PC-9 (cell line): ENCODE measurements around the gene XPC. TPM values are rescaled to one million over a fixed set of nuclear protein-coding genes. Genes with fewer than 3 reads are reported as not detected.

Experiments
- BruUV-seq: library from RNA; stranded (reverse); fragments of 400-500 nt; replicated peaks from 2 replicates; lab custom pipeline; 2021; lab: Mats Ljungman, UMichigan
- CTCF ChIA-PET: fragments of 300-600 bp; sonication (Branson Sonifier 250); formaldehyde crosslinking; loops from one replicate; lab custom pipeline; 2022; ENCODE audit warnings: antibody characterized with exemption; lab: Charles Lee
- POLR2A ChIA-PET: fragments of 300-600 bp; sonication (Branson Sonifier 250); formaldehyde crosslinking; loops from one replicate; lab custom pipeline; 2022; ENCODE audit warnings: antibody characterized with exemption; ENCODE audit not compliant: unreplicated experiment; lab: Charles Lee
- DNase-seq, 2 experiments: peaks; one replicate each; pipeline versions ENCODE4 v3.0.0 to v3.0.0-alpha.2; 2015 to 2022; ENCODE audit warnings: mixed read lengths in 1 of 2
- H2AFZ ChIP-seq: fragments of 200-600 bp; sonication (generic); 2 replicates; pipeline ENCODE4 v1.8.1; 2017; ENCODE audit warnings: antibody characterized with exemption
- H3F3A ChIP-seq: fragments of 200-600 bp; sonication (generic); 2 replicates; pipeline ENCODE4 v1.8.1; 2017; ENCODE audit warnings: antibody characterized with exemption, mild to moderate bottlenecking, low read depth; ENCODE audit not compliant: insufficient read depth
- H3K27ac ChIP-seq: fragments of 200-600 bp; sonication (generic); 2 replicates; pipeline ENCODE4 v1.6.1; 2016; ENCODE audit warnings: mixed run types
- H3K27me3 ChIP-seq: fragments of 200-600 bp; sonication (generic); 2 replicates; pipeline ENCODE4 v1.6.1; 2016; ENCODE audit warnings: low read depth, mixed run types; ENCODE audit not compliant: insufficient read depth
- H3K36me3 ChIP-seq: fragments of 200-600 bp; sonication (generic); 2 replicates; pipeline ENCODE4 v1.6.1; 2016; ENCODE audit warnings: low read depth, mixed run types
- H3K4me1 ChIP-seq: fragments of 200-600 bp; sonication (generic); replicated peaks from 2 replicates; pipeline ENCODE4 v1.6.1; 2016; ENCODE audit warnings: mixed run types; ENCODE audit not compliant: insufficient read depth
- H3K4me2 ChIP-seq: fragments of 200-600 bp; sonication (generic); 2 replicates; pipeline ENCODE4 v1.6.1; 2017; ENCODE audit warnings: mixed run types
- H3K4me3 ChIP-seq: fragments of 200-600 bp; sonication (generic); 2 replicates; pipeline ENCODE4 v1.6.1; 2016; ENCODE audit warnings: mixed run types
- H3K79me2 ChIP-seq: fragments of 200-600 bp; sonication (generic); 2 replicates; pipeline ENCODE4 v1.6.1; 2017; ENCODE audit warnings: low read depth, mixed run types
- H3K9me2 ChIP-seq: fragments of 200-600 bp; sonication (generic); 2 replicates; pipeline ENCODE4 v1.8.1; 2017; ENCODE audit warnings: mild to moderate bottlenecking; ENCODE audit not compliant: insufficient read depth
- H3K9me3 ChIP-seq: fragments of 200-600 bp; sonication (generic); 2 replicates; pipeline ENCODE4 v1.8.1; 2016; ENCODE audit warnings: low read depth; ENCODE audit not compliant: insufficient read depth
- H4K20me1 ChIP-seq: fragments of 200-600 bp; sonication (generic); 2 replicates; pipeline ENCODE4 v1.8.1; 2017; ENCODE audit not compliant: insufficient read depth
- EZH2 ChIP-seq: fragments of 200-600 bp; sonication (generic); IDR thresholded peaks from 2 replicates; pipeline ENCODE4 v1.8.0; 2017; ENCODE audit warnings: antibody characterized with exemption, low read depth
- intact Hi-C: fragments of 100-400 bp; cut with micrococcal nuclease; formaldehyde crosslinking; loops from one replicate; pipeline ENCODE4 v1.10.0; 2022; ENCODE audit not compliant: unreplicated experiment
- total RNA-seq: library from RNA; stranded (reverse); gene quantifications from 2 replicates; pipeline ENCODE4 v1.2.3, GENCODE V29; 2021
- TF ChIP-seq, protein P1 (sequence below): fragments of 200-600 bp; sonication (generic); conservative IDR thresholded peaks from 2 replicates; pipeline ENCODE4 v1.6.1; 2017; ENCODE audit warnings: mixed run types, antibody characterized with exemption, mild to moderate bottlenecking, moderate library complexity

The XPC gene
- total RNA-seq, 1 experiment from 2014 or later: 27.1 TPM

- BruUV-seq: no TSS peak
- peaks cover 7% of the 10 kb centered on the region for H4K20me1 ChIP-seq
- intact Hi-C loops: no loop called here
- no peaks in the 10 kb centered on the region for H3K27me3 ChIP-seq
- H3K36me3 ChIP-seq: peaks cover 34% of the 10 kb centered on the region
- H3K27ac ChIP-seq: no peak overlapping the region
- H3K4me1 ChIP-seq: peaks cover 12% of the 10 kb centered on the region
- H3K79me2 ChIP-seq: peaks cover 6% of the 10 kb centered on the region
- ChIA-PET CTCF (no interaction called here), POLR2A (no interaction called here)
- H2AFZ ChIP-seq: no peak overlapping the region
- no peaks in the 10 kb centered on the region for H3K9me2 ChIP-seq
- no peak overlapping the region for H3K4me3 ChIP-seq
- no peak for DNase-seq
- H3K4me2 ChIP-seq: no peak overlapping the region
- 0 out of 2 replicates have a peak, but pooled peaks cover 17% of the 10 kb centered on the region for H3F3A ChIP-seq
- TF ChIP-seq EZH2: no peak
- TF ChIP-seq, protein P1, sequence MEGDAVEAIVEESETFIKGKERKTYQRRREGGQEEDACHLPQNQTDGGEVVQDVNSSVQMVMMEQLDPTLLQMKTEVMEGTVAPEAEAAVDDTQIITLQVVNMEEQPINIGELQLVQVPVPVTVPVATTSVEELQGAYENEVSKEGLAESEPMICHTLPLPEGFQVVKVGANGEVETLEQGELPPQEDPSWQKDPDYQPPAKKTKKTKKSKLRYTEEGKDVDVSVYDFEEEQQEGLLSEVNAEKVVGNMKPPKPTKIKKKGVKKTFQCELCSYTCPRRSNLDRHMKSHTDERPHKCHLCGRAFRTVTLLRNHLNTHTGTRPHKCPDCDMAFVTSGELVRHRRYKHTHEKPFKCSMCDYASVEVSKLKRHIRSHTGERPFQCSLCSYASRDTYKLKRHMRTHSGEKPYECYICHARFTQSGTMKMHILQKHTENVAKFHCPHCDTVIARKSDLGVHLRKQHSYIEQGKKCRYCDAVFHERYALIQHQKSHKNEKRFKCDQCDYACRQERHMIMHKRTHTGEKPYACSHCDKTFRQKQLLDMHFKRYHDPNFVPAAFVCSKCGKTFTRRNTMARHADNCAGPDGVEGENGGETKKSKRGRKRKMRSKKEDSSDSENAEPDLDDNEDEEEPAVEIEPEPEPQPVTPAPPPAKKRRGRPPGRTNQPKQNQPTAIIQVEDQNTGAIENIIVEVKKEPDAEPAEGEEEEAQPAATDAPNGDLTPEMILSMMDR: no peak
- H3K9me3 ChIP-seq: no peaks in the 10 kb centered on the region
These were observed 44.5 kb downstream of the XPC start for GRCh38 chr3:14133876-14134275.

DNA sequence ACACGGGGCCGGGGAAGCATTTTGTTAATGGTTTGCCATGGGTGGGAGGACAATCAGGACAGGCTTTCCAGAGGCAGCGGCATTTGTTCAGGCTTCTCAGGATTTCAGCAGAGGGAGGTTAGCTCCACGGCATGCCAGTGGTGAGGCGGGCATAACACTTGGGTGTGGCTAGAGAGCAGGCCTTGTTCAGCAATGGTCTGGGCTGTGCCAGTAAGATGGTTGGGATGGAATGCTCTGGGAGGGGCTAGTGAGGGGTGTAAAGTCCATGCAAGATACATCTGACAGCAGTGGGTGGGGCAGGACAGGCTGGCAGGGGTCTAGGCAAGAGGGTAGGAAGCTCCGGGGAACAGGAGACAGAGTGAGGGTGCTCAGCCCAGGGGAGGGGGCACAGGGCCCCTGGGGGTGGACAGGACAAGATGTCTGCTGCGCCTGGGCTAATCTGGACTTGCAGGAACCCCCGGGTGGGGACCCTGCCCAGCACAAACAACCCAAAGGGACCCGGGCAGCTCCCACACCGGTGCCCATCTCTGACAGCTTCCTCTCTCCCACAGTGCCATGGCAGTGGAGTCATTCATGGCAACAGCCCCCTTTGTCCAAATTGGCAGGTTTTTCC lies 45.1 kb downstream of the XPC start:
- Histone ChIP-seq H4K20me1 (peaks cover 13% of the 10 kb centered on the region), H3K79me2 (peaks cover 12% of the 10 kb centered on the region), H3K4me1 (peaks cover 12% of the 10 kb centered on the region), H3K27me3 (no peaks in the 10 kb centered on the region), H3K27ac (no peak overlapping the region), H3K36me3 (peaks cover 40% of the 10 kb centered on the region), H3K4me3 (no peak overlapping the region), H2AFZ (no peak overlapping the region), H3K4me2 (no peak overlapping the region), H3F3A (0 out of 2 replicates have a peak, but pooled peaks cover 20% of the 10 kb centered on the region), H3K9me2 (no peaks in the 10 kb centered on the region), H3K9me3 (no peaks in the 10 kb centered on the region)
- CTCF ChIA-PET: no interaction called here
- POLR2A ChIA-PET: interaction anchor here (0.6 kb wide), 1 partner anchor 16 kb away, joined by 4 read pairs; no protein-coding TSS in a partner anchor
- DNase-seq: no peak
- TF ChIP-seq, protein P1: no peak
- no TSS peak for BruUV-seq
- intact Hi-C loops: no loop called here

DNA sequence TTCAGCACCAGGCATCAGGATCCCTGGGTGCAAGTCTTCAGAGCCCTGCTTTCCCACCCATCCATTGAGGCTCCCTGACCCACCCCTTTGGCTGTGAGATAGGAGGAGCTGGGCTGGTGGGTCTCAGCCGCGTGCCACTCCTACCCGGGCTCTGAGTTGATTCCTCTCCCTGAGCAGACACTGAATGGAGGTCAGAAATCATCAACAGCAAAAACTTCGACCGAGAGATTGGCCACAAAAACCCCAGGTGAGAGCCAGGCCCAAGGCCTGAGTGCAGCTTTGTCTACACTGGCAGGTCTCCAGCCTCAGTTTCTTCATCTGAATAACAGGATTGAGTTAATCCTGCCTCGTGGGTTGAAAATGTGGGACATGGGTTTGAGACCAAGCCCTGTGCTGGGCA lies 45.7 kb downstream of the XPC start:
- CTCF ChIA-PET: no interaction called here
- peaks cover 19% of the 10 kb centered on the region for H4K20me1 ChIP-seq
- no peaks in the 10 kb centered on the region for H3K27me3 ChIP-seq
- peaks cover 12% of the 10 kb centered on the region for H3K4me1 ChIP-seq
- H3K36me3 ChIP-seq: peaks cover 45% of the 10 kb centered on the region
- no peak overlapping the region for H3K4me2 ChIP-seq
- no peak overlapping the region for H2AFZ ChIP-seq
- no peaks in the 10 kb centered on the region for H3K9me3 ChIP-seq
- no peak for TF ChIP-seq EZH2
- TF ChIP-seq, protein P1: no peak
- H3F3A ChIP-seq: 0 out of 2 replicates have a peak, but pooled peaks cover 16% of the 10 kb centered on the region
- no peak overlapping the region for H3K4me3 ChIP-seq
- POLR2A ChIA-PET: no interaction called here
- intact Hi-C loops: no loop called here
- BruUV-seq: no TSS peak
- peaks cover 18% of the 10 kb centered on the region for H3K79me2 ChIP-seq
- no peak overlapping the region for H3K27ac ChIP-seq
- DNase-seq: no peak
- H3K9me2 ChIP-seq: no peaks in the 10 kb centered on the region
